Activated CD4-positive, alpha-beta T cell treated with anti-CD3 and anti-CD28 coated beads, Interleukin-2, amount 50 U/mL, for 48 hours (primary cell): ENCODE data around the gene GUCA1A.
"Not testable (repeated sequence)": the region's sequence is repeated elsewhere in the genome, so short reads cannot be mapped to it uniquely, and the experiment has no call there.

Source experiments
- DNase-seq, 2 experiments: peaks; one replicate each; pipeline ENCODE4 v3.0.0-alpha.2; 2020

The GUCA1A gene

DNA sequence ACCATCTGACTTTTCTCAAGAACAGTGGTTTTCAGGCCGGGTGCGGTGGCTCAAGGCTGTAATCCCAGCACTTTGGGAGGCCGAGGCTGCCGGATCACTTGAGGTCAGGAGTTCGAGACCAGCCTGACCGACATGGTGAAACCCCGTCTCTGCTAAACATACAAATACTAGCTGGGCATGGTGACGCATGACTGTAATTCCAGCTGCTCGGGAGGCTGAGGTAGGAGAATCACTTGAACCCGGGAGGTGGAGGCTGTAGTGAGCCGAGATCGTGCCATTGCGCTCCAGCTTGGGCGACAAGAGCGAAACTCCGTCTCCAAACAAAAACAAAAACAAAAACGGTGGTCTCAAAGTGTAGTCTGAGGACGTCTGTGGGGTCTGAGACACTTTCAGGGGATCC is 43.3 kb downstream of the GUCA1A start:
- not testable (repeated sequence) for DNase-seq

DNA sequence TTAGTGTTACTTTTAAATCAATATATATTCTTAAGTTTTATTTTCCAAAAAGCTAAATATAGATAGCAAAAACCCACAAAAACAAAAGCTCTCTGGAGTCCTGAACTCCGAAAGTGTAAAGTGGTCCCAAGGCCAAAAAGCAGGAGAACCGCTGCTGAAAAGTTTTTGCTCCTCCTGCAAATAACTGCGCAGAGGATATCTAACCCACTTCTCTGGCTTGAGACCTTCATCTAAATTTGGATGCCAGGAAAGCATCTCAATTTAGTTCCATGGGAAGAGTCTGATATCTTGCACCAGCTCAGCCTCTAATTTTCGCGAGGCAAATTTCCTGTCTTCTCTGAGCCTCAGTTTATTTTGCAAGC is 44.0 kb downstream of the GUCA1A start:
- DNase-seq = no peak

- DNase-seq = peak; percentile 90 to 92
Measured at GRCh38 chr6:42217519-42218367, 44.6 kb downstream of the GUCA1A start, which contains the start of gene MRPS10. Gene MRPS10, minus strand, starts transcription at chr6:42217861. Its CDS starts 12 bp downstream, at chr6:42217849.

GRCh38 chr6:42220807-42221206 is 47.6 kb downstream of the GUCA1A start:
- no peak for DNase-seq

DNA sequence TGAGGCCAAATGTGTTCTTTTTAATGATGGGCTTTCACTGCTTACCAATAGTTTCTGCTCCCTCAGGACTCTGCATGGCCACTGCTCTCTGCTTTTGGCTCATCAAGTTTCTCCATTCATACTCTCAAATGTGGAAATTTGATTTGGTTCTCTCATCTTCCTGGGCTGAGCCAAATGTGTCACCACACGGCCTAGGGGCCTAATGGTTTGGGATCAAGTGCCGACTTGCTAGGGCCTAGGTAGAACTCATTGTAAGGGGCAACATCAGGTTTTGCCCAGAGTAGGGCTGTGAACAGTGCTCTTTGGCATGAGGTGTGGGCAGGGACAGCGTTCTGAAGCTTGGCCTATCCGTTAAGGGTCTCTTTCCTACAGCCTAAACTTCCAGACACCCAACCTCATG is 48.4 kb downstream of the GUCA1A start:
- no peak for DNase-seq

GRCh38 chr6:42222448-42222847 is 49.3 kb downstream of the GUCA1A start:
- DNase-seq = no peak

DNA sequence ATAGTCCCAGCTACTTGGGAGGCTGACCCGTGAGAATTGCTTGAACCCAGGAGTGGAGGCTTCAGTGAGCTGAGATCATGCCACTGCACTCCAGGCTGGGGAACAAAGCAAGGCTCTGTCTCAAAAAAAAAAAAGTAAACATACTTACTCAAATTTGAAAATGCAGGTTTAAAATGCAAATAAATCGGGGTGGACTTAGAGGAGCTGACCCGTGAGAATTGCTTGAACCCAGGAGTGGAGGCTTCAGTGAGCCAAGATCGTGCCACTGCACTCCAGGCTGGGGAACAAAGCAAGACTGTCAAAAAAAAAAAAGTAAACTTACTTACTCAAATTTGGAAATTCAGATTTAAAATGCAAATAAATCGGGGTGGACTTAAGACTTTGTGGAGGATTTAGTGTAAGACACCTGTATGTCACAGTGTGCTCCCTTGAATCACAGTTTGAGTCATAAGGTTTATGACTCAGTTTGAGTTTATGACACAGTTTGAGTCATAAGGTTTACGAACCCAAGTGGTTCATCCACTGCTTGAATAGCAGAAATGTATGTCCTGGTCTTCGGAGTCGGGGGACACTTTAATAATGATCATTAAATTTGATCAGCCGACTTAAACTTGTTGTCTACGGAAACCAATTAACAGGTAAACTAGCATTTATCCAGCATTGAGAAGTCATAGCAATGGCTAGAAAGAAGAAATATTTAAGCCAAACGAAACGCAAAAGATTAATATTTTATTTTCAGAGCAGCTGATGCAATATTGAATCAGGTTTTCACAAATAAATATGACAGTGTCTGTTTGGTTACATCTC is 51.3 kb downstream of the GUCA1A start:
- no peak for DNase-seq

GRCh38 chr6:42225029-42225339 is 51.8 kb downstream of the GUCA1A start:
- no peak for DNase-seq

DNA sequence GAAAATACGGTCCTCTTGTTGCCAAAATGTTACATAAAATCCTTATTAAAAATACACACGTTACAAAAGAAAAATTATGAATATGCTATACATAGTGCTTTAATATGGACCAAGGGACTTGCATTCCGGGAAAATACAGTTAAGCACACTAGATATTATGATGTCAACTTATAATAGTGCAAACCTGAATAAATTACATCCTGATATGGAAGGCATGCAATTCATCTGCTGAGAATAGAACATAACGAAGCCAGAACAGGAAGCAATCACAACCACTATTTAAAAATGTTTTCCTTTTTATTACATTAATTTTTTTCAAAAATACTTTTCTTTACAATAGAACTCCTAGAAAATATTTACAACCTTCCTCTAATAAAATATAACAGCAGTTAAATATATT is 52.3 kb downstream of the GUCA1A start:
- no peak for DNase-seq

DNA sequence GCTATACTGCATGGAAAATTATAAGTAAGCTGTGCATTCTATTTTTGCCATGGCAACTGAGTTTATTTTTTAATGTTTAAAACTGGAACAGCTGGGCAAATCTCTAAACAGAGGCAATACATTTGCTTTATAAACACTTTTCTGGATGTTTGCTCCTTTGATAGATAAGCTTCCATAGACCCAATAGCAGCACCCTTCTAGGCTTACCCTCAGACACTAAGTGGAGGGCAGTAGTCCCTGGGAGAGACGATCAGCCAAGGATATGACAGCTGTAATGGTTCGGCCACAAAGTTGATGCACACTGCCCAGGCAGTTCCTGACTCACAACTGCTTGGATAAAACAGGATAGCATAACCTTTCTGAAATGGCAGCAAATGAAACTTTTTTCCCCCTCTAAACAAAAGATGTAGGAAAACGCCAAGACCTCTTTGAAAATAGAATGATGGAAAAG is 53.0 kb downstream of the GUCA1A start:
- no peak for DNase-seq

GRCh38 chr6:42226645-42227143 is 53.5 kb downstream of the GUCA1A start:
- no peak for DNase-seq

- no peak for DNase-seq
Measured at GRCh38 chr6:42227173-42227850, 54.1 kb downstream of the GUCA1A start.

GRCh38 chr6:42228305-42228704 is 55.1 kb downstream of the GUCA1A start:
- DNase-seq = no peak
